ENCODE data around the gene UBR2.
"Not testable (repeated sequence)": the region's sequence is repeated elsewhere in the genome, so short reads cannot be mapped to it uniquely, and the experiment has no call there.

The UBR2 gene

DNA sequence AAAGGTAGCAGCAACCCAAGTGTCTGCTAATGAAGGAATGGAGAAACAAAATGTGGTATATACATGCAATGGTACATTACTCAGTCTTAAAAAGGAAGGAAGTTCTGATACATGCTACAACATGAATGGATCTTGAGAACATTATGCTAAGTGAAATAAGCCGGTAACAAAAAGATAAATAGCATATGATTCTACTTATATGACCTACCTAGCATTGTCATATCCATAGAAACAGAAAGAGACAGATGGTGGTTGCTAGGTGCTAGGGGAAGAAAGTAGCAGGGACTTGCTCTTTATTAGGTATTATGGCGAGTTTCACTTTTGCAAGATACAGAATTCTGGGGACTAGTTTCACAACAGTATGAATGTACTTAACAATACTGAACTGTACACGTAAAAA, 46.6 kb downstream of the UBR2 start:
- in situ Hi-C loops (cut with MboI; ENCODE audit: low sequenced_read_pairs), result no loop called here

DNA sequence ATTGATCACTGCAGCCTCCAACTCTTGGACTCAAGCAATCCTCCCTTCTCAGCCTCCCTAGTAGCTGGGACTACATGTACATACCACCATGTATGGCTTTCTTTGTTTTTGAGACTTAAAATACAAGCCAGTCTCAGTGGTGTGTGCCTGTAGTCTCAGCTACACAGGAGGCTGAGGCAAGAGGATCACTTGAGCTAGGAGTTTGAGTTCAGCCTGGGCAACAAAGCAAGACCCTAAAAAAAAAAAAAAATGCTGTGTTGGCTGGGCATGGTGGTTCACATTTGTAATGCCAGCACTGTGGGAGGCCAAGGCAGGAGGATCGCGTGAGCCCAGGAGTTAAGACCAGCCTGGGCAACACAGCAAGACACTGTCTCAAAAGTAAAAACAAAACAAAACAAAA, 51.7 kb downstream of the UBR2 start:
- in situ Hi-C loops (cut with MboI; ENCODE audit: low sequenced_read_pairs), result no loop called here

DNA sequence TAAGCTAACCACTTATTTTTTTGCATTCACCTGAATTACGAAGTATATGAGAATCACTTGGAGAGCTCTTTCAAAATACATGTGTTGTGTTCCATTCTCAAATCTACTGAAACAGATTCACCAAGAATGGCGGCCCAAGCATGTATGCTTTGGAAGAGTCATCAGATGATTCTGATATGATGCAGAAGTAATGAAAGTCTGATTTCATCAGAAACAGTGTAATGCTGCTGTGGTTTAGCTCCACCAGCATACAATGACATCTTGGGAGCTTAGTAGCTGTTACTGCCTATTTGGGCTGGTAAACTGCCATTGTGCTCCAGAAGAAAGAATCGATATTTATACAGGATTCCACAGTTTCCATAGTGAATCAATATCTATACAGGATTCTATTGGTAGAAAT, 52.9 kb downstream of the UBR2 start:
- in situ Hi-C loops (cut with MboI; ENCODE audit: low sequenced_read_pairs), result no loop called here

DNA sequence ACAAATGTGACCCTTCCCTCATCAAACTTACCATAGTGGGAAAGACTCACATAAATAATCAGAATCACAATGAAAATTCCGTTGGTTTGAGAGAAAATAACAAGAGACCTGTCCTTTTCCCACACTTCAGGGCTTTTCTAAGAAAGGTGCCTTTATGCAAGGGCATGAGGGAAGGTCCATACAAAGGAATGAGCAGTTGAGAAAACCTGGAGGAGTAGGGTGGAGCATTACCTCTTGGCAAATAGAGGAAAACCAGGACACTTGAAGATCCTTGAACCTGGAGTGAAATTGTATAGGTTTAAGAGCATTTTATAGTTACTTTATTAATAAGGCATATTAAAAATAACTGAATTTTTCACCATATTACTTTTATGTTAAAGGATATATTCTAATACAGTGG, 54.3 kb downstream of the UBR2 start:
- in situ Hi-C loops (cut with MboI; ENCODE audit: low sequenced_read_pairs), result no loop called here

DNA sequence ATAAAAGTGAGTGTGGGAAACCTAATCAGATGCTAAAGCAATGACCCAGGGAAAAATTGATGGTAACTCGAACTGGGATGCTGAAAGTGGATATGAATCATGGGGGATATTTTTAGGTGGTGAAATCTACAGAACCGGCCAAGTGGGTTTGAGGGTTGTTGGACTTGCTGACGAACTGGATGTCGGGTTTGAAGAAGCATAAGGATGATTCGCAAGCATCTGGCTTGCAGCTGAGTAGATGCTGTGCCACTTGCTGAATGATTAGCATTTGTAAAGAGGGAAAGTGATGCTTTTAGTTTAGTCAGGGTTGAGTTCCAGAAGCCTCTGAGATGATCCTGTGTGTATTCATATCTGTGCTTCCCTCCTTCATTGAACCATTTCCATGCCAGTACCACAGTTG, 54.9 kb downstream of the UBR2 start:
- in situ Hi-C loops (cut with MboI; ENCODE audit: low sequenced_read_pairs), result no loop called here

DNA sequence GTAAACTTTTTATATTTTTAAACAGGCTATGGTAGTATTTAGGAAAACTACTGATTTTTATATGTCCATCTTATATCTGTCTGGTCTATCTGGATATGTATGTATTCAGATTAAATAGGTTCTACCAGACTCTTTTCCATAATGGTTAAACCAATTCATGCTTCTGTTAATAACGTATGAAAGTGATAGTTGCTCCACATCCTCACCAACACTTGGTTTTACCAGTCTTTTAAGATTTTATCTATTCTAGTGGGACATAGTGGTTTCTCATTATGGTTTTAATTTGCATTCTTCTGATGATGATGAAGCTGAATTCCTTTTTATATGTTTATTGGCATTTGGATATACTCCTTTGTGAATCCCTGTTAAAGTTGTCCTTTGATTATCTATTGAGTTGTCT, 56.1 kb downstream of the UBR2 start:
- in situ Hi-C loops (cut with MboI; ENCODE audit: low sequenced_read_pairs), result no loop called here

DNA sequence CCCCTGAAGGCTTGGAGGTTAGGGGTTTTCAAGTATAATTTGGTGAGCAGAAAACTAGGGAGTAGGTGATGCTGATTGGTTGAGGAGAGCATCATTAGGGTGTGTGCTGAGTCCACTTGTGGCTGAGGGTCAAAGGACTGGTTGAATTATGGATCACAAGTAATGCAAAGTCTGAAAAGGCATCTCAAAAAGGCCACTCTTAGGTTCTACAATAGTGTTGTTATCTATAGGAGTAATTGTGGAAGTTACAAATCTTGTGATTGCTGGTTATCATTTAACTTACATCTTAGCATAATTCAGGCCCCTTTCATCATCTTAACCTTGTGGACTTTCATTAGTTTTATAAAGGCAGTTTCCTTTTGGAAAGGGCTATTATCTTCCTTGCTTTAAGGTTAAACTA, 60.8 kb downstream of the UBR2 start:
- in situ Hi-C loops (cut with MboI; ENCODE audit: low sequenced_read_pairs), result no loop called here

DNA sequence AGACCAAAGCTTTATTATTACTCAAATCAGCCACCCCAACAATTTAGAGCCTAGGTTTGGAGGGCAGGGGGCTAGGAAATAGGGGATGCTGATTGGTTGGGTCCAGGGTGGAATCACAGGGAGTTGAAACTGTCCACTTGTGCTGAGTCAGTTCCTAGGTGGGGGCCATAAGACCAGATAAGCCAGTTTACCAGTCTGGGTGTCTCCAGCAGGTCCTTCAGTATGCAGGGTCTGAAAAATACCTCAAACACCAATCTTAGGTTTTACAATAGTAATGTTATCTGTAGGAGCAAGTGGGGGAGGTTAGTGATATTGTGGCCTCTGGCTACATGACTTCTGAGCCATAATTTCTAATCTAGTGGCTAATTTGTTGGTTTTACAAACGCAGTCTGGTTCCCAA, 63.2 kb downstream of the UBR2 start:
- in situ Hi-C loops (cut with MboI; ENCODE audit: low sequenced_read_pairs), result no loop called here

DNA sequence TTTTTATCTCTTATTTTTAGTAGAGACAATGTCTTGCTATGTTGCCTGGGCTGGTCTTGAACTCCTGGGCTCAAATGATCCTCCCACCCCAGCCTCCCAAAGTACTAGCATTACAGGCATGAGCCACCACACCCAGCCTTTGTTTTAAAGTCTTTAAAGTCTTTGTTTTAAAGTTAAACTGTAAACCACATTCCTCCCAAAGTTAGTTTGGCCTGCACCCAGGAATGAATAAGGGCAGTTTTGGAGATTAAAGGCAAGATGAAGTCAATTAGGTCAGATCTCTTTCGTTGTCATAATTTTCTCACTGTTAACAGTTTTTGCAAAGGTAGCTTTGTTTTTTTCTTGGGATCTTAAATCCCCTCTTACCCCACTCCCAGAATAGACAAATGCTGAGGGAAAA, 63.8 kb downstream of the UBR2 start:
- in situ Hi-C loops (cut with MboI; ENCODE audit: low sequenced_read_pairs), result no loop called here

DNA sequence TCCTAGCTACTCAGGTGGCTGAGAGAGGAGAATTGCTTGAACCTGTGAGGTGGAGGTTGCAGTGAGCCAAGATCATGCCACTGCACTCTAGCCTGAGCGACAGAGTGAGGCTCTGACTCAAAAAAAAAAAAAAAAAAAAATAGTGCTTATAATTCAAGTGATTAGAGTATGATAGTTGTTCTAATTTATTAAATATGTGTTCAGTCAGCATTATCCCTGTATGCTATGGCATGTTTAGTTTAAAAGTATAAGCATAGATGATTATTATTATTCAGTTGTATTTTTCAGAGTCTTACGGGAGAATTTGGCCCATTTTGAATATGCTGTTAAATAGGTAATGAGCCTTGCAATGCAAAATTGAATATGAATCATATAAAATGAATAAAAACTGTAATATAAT, 64.8 kb downstream of the UBR2 start:
- in situ Hi-C loops (cut with MboI; ENCODE audit: low sequenced_read_pairs), result no loop called here

DNA sequence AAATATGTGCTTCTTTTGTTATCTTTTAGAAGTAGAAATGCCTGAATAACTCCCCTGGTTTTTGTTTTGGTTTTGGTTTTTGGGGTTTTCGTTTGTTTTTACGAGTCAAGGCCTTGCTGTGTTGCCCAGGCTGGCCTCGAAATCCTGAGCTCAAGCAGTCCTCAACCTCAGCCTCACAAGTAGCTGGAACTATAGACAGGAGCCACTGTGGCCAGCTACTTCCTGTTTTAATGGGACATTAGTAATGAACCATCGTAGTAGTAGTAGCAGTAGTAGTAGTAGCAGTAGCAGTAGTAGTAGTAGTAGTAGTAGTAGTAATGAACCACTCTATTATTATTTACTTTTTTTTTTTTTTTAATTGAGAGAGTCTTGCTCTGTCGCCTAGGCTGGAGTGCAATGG, 66.0 kb downstream of the UBR2 start:
- in situ Hi-C loops (cut with MboI; ENCODE audit: low sequenced_read_pairs), result no loop called here

DNA sequence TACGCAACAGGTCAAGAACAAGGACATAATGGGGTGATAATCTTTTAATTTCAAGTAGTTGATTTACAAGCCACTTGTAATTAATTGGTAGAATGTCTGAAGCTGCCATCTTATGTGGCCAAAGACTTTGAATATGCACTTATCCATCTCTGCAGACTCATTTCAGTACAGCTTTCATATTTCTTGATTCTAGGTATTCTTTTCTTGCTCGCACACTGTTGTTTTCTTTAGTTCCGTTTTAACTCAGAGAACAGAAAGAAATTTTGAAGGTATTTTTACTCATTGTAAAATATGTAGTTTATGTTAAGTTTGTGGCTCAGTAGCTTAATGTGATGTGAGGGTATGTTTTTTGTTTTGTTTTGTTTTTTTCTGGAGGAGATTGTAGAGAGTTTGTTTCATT, 73.9 kb downstream of the UBR2 start:
- in situ Hi-C loops (cut with MboI; ENCODE audit: low sequenced_read_pairs), result no loop called here

DNA sequence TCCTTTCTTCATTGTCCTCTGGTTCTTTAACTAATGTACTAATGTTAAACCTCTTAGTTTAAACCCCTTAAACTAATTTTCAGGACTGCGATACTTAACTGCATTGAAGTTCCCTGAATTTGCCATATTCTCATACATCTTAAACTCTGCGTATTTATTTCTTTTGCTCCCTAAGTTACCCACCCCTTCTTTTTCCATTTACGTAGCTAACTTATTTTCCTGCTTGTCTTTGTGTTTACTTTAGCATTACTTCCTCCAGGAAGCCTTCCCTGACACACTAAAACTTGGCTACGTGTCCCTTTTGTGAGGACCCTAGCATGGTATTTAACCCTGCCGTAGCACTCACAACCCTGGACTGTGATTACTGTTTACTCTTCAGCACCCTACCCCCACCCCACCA, 79.0 kb downstream of the UBR2 start:
- in situ Hi-C loops (cut with MboI; ENCODE audit: low sequenced_read_pairs), result no loop called here

DNA sequence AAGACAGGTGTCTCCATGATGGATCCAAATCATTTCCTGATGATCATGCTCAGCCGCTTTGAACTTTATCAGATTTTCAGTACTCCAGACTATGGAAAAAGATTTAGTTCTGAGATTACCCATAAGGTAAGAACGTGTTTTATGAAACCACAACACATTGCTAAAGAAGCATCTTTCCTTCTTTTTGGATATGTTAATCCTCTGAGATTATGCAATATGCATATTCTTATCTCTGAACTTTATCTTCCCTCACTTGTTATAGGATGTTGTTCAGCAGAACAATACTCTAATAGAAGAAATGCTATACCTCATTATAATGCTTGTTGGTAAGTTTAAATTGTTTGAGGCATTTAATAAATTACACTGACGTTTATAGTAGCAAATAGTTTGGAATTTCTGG, 80.4 kb downstream of the UBR2 start:
- in situ Hi-C loops (cut with MboI; ENCODE audit: low sequenced_read_pairs), result no loop called here

DNA sequence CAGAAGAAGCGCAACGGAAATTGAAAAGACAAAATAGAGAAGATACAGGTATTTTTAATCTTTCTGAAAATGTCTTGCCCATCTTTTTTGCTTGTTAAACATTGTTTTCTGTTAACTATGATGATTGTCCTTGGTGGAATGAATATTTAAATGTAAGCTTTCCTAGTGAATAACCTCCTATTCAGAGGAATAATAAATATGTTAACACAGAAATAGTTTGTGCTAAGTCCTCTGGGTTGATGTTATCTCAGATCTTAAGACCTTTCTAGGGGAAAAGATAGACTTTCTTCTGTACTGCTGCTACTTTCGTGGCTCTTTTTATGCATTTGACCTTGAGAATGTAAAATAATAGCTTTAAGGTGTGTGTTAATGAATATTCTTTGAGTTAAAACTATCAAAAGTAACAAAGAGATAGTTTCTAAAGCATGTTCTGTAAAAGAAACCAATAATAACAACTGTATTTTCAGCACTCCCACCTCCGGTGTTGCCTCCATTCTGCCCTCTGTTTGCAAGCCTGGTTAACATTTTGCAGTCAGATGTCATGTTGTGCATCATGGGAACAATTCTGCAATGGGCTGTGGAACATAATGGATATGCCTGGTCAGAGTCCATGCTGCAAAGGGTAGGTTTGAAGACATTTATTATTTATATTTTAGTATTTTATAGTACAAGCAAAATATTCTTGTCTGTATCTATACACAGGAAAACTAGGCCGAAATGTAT, 88.4 kb downstream of the UBR2 start:
- in situ Hi-C loops (cut with MboI; ENCODE audit: low sequenced_read_pairs), result no loop called here

DNA sequence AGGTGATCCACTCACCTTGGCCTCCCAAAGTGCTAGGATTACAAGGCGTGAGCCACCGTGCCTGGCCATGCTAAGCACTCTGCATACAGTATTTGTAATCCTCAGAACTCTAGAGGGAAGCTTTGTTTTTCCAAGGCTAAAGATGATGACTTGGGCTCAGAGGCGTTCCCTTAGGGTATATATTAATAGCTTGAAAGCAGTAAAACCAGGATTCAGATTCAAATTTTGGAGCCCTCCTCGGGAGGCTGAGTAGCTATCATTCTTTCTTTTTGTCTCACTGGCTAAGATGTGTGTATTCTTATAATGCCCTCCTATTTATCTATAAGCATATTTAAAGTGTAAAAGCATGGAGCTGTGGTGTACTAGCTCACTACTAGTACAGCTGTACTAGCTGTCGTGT, 90.0 kb downstream of the UBR2 start:
- in situ Hi-C loops (cut with MboI; ENCODE audit: low sequenced_read_pairs), result no loop called here

DNA sequence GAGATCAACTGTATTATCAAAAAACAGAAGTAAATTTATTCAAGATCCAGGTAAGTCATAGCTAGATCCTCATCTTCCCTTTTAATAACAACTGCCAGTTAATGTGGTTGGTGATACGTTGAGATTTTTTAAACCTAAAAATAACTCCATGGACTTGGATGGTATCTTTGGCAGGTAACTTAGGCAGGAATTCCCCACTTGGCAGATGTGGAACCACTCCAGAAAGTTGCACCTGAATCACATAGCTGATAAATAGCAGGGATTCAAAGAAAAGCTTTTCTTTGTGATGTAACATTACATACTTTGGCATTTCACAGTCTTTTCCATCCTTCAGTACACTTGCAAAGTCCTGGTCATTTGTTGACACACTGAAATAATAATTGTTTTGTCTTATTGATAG, 96.0 kb downstream of the UBR2 start:
- in situ Hi-C loops (cut with MboI; ENCODE audit: low sequenced_read_pairs), result loop anchor here (10.0 kb wide), 1 partner anchor 215 kb away; the partner anchor contains the start of gene RPL7L1

DNA sequence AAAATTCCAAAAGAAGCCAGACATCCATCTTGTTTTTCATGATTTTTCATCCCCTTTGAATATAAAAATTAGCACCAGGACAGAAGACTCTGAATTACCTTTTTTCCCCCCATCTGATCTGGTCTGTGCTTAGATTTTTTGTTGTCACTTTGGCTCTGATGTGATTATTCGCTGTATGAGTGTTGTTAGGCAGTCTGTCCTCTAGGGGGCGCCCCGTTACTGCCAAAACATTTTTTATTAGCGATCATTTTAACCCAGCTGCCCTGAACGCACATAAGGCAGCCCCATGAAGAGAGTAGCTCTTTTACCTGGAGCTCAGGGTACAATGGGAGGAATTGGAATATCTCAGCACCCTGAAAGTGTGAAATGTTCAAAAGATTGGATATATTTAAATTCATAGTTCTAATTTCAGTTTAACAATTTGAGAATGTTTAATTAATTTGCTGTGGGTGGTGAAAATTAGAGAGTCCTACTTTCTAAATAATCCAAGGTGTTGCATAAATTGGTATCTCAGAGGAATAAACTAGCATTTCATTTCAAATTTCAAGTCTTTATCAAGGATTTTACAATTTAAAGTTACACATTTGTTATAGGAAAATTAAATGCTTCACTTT, 97.8 kb downstream of the UBR2 start:
- in situ Hi-C loops (cut with MboI; ENCODE audit: low sequenced_read_pairs), result loop anchor here (10.0 kb wide), 1 partner anchor 213 kb away; the partner anchor contains the start of gene RPL7L1

DNA sequence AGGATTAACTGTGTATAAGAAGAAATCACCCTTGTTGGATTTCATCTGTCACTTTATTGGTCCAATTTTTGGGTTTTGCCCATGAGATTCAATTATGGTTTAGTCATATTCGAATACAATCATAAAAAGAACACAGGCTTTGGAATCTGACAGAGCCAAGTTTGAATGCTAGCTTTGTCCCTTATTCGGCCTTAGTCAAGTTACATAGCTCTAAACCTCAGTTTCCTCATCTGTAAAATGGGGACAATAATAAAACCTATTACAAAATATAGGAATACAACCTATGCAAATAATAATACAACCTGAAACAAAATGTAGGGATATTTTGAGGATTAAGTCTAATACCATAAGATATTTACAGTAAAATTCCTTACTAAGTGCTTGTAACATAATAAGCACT, 100.9 kb downstream of the UBR2 start:
- in situ Hi-C loops (cut with MboI; ENCODE audit: low sequenced_read_pairs), result loop anchor here (10.0 kb wide), 1 partner anchor 210 kb away; the partner anchor contains the start of gene RPL7L1

DNA sequence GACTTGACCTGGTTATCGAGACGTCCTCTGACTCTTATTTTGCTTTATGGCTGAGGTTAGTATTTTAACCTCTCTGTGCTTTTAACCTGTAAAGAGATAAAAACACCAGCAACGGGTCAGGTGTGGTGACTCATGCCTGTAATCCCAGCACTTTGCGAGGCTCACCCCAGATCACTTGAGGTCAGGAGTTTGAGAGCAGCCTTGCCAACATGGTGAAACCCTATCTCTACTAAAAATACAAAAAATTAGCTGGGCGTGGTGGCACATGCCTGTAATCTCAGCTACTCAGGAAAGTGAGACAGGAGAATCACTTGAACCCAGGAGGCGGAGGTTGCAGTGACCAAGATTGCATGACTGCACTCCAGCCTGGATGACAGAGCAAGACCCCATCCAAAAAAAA, 110.5 kb downstream of the UBR2 start:
- in situ Hi-C loops (cut with MboI; ENCODE audit: low sequenced_read_pairs), result not testable (repeated sequence)

DNA sequence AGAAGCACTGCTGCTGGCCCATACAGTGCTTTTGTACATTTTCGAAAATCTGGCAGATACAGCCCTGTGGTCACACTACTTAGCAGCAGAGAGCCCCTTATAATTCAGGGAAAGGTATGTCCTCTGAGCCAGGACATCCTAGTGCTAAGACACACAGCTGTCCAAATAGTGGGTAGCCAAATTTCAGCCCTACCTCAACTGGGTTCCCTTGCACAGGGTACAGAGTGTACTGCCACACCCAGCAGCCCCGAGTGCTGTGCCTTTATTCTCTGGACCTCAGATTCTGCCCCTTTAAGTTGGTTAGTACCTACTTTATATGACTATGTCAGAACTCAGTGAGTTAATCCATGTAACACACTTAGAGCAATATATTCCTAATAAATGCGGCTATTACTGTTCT, 111.0 kb downstream of the UBR2 start:
- in situ Hi-C loops (cut with MboI; ENCODE audit: low sequenced_read_pairs), result no loop called here

DNA sequence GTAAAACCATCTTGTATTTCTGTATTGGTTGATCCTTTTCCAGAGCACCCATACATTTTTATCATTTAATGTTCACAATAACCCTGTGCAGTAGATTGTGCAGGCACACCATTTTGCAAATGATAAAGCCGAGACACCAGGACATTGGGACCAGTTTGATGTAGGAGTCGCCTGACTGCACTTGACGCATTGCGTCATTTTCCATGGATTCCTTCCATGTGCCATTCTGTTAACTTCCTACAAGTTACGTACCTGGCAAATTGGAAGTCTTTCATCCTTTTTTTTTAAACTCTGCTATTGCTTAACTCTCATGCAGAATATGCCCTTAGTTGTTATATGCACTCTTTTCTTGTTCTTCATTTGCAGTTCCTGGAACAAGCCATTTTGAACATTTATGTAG, 115.5 kb downstream of the UBR2 start:
- in situ Hi-C loops (cut with MboI; ENCODE audit: low sequenced_read_pairs), result no loop called here

DNA sequence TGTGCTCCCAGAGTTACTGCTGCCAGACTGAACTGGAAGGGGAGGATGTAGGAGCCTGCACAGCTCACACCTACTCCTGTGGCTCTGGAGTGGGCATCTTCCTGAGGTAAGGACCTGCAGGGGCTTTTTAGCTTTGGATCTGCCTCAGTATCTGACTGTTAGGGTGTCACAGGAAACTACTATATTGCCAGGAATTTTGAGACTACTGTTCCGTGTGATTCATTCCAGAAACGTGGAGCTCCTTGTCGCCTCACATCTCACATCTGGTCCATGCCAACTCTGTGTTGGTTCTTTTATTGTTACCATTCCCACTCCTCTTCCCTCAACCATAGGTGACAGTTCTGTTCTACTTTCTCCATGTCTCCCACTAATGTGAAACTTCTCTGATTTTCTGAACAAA, 124.5 kb downstream of the UBR2 start:
- in situ Hi-C loops (cut with MboI; ENCODE audit: low sequenced_read_pairs), result no loop called here

Measured in HL-60/S4 treated with phorbol 12-myristate 13-acetate at 8.2 ng/mL for 4 days and 3 days (cell line).